ENCODE results near the gene RNF213.
"Not testable (repeated sequence)": the region's sequence is repeated elsewhere in the genome, so short reads cannot be mapped to it uniquely, and the experiment has no call there.

RNF213 gene

DNA sequence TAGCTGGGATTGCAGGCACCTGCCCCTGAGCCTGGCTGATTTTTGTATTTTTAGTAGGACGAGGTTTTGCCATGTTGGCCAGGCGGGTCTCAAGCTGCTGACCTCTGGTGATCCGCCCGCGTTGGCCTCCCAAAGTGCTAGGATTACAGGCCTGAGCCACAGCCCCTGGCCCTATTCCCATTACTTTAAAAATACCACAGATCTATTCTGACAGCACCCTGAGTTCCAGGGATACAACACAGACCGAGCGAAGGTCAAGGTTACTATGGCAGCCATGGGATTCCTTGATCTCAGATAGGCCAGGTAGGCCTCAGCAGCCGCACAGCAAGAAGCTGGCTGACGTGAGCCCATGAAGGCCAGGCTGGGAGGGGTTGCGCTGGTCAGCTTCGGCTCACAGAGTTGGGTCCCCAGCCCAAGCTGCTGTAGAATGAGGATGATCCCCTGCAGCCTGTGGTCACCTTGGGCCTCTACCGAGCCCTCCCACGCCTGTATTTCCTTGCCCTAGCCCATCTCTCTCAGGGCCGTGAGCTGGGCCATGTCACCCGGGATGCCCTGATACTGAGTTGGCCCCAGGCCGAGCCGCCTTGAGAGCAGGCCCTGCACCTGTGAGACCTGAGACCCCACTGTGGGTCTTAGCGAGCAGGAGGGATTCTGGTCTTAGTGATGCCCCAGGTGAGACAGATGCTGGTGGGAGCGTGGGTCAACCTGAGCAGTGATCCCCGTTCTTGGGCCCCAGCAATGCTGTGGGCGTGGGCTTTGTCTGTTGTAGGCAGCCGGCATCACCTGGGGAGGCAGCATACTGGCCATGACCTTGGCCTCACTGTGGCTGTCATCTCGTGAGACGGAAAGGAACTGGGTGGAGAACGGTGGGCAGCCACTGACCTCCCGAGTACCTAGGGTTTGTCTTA is 16.9 kb upstream of the RNF213 start:
- no peak for DNase-seq (ENCODE audit: low spot score)
- in situ Hi-C loops (cut with MboI; ENCODE audit: low pct_unique_long_range_greater_than_20kb, low sequenced_read_pairs, unreplicated experiment) = no loop called here
- TF ChIP-seq, protein P1, sequence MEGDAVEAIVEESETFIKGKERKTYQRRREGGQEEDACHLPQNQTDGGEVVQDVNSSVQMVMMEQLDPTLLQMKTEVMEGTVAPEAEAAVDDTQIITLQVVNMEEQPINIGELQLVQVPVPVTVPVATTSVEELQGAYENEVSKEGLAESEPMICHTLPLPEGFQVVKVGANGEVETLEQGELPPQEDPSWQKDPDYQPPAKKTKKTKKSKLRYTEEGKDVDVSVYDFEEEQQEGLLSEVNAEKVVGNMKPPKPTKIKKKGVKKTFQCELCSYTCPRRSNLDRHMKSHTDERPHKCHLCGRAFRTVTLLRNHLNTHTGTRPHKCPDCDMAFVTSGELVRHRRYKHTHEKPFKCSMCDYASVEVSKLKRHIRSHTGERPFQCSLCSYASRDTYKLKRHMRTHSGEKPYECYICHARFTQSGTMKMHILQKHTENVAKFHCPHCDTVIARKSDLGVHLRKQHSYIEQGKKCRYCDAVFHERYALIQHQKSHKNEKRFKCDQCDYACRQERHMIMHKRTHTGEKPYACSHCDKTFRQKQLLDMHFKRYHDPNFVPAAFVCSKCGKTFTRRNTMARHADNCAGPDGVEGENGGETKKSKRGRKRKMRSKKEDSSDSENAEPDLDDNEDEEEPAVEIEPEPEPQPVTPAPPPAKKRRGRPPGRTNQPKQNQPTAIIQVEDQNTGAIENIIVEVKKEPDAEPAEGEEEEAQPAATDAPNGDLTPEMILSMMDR (IDR thresholded peaks at IDR 0.05; ENCODE audit: extremely low read depth, insufficient read depth, missing control alignments) = no peak

DNA sequence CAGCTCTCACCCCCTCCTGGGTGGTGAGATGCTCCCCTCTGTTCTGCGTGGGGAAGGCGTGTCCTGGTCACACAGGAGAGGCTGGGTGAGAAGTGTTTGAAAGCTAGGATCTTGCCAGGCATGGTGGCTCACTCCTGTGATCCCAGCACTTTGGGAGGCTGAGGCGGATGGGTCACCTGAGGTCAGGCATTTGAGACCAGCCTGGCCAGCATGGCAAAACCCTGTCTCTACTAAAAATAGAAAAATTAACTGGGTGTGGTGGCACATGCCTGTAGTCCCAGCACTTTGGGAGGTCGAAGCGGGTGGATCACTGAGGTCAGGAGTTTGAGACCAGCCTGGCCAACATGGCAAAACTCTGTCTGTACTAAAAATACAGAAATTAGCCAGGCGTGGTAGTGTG is 16.2 kb upstream of the RNF213 start:
- in situ Hi-C loops (cut with MboI; ENCODE audit: low pct_unique_long_range_greater_than_20kb, low sequenced_read_pairs, unreplicated experiment); DNase-seq (ENCODE audit: low spot score): not testable (repeated sequence)

DNA sequence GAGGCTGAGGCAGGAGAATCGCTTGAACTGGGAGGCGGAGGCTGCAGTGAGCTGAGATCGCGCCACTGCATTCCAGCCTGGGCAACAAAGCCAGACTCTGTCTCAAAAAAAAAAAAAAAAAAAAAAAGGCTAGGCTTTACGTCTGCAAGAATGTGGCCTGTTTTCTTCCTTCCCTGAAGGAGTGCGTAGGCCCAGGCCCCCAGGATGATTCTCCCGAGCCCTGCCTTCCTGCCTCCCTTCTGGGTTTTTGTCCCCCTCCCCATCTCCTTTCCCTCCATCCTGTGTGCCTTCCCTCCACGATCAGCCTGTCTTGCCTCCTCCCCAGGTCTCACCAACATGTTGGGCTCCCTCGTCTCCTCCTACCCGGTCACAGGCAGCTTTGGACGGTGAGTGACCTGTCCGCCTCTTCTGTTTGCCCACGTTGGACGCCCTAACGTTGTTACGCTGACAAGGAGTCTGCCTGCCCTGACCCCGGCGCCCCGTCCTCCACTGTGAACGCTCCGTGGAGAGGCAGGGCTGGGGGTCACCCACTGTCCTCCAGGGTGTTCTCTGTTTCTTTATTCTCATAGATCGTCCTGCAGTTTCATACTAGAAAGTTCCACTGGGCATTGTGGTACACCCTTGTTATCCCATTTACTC is 15.7 kb upstream of the RNF213 start:
- TF ChIP-seq, protein P1 (IDR thresholded peaks at IDR 0.05; ENCODE audit: extremely low read depth, insufficient read depth, missing control alignments) = no peak
- in situ Hi-C loops (cut with MboI; ENCODE audit: low pct_unique_long_range_greater_than_20kb, low sequenced_read_pairs, unreplicated experiment) = no loop called here

DNA sequence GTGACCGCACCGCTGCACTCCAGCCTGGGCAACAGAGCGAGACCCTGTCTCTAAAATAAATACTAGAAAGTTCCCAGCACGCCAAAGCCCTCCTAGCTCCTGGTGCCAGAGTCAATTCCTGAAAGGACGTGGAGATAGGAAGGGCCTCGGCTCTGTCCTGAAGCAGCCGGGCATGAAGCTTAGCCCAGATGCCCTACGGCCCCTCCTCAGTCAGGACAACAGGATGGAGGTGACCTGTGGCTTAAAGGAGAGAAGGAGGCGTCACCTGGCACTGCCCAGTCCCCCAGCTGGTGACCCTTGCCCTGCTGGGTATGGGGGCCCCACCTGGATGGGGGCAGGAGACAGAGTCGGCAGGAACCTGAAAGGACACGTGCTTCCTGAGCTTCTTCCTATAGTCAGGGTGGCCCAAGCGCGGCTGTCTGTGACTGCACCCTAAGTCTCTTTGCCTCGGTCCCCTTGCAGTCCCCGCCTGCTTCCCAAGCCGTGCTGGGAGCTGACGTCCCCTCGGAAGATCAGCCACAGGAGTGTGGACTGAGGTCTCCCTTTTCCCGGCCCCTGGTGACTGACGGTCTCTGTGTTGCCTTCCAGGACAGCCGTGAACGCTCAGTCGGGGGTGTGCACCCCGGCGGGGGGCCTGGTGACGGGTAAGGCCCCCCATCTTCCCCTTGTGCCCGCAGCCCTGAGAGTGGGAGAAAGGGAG is 14.9 kb upstream of the RNF213 start:
- no peak for DNase-seq (ENCODE audit: low spot score)
- in situ Hi-C loops (cut with MboI; ENCODE audit: low pct_unique_long_range_greater_than_20kb, low sequenced_read_pairs, unreplicated experiment) = no loop called here
- TF ChIP-seq, protein P1 (IDR thresholded peaks at IDR 0.05; ENCODE audit: extremely low read depth, insufficient read depth, missing control alignments) = no peak

More for the DNA sequence above, 15.7 kb upstream of the RNF213 start:
- DNase-seq (ENCODE audit: low spot score) = no peak

DNA sequence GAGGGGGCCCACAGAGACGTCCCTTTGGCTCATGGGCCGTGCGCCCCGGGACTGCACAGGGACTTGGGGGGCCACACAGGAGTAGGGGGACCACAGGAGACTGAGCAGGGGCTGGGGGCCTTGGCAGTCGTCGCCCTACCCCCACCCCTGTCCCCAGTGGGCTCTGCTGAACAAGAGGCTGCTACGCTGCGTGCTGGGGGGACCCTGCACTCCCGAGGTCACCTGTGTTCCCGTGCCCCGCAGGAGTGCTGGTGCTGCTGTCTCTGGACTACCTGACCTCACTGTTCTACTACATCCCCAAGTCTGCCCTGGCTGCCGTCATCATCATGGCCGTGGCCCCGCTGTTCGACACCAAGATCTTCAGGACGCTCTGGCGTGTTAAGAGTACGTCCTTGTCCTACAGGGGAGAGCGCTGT is 14.4 kb upstream of the RNF213 start:
- no peak for DNase-seq (ENCODE audit: low spot score)
- in situ Hi-C loops (cut with MboI; ENCODE audit: low pct_unique_long_range_greater_than_20kb, low sequenced_read_pairs, unreplicated experiment) = no loop called here
- TF ChIP-seq, protein P1 (IDR thresholded peaks at IDR 0.05; ENCODE audit: extremely low read depth, insufficient read depth, missing control alignments) = no peak

DNA sequence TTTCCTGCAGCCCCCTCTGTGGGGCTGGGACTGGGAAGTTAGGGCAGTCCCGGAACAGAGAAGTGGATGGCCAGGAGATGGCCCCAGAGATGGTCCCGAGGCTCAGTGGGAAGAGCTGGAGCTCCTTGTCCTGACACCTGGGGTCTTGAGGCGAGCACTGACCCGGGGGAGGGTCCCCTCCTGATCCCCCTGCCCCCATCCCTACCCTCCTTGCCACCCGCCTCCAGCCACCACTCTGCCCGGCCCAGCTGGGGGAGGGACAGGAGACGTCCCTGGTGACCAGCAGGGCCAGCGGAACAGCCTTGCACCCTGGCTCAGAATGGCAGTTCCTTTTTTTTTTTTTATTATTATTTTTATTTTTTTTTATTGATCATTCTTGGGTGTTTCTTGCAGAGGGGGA is 13.9 kb upstream of the RNF213 start:
- in situ Hi-C loops (cut with MboI; ENCODE audit: low pct_unique_long_range_greater_than_20kb, low sequenced_read_pairs, unreplicated experiment) = no loop called here
- TF ChIP-seq, protein P1 (IDR thresholded peaks at IDR 0.05; ENCODE audit: extremely low read depth, insufficient read depth, missing control alignments) = no peak
- no peak for DNase-seq (ENCODE audit: low spot score)
